OCI-LY7 (cell line): ENCODE measurements around the gene CELF2. TPM values are rescaled to one million over a fixed set of nuclear protein-coding genes. Genes with fewer than 3 reads are reported as not detected.

ENCODE experiments used
- BruUV-seq: library from RNA; stranded (reverse); fragments of 400-500 nt; replicated peaks from 2 replicates; lab custom pipeline; 2021; lab: Mats Ljungman, UMichigan
- CTCF ChIA-PET: fragments of 300-600 bp; sonication (Branson Sonifier 250); formaldehyde crosslinking; loops from one replicate; lab custom pipeline; 2022; ENCODE audit warnings: antibody characterized with exemption; ENCODE audit not compliant: unreplicated experiment; lab: Charles Lee
- POLR2A ChIA-PET: fragments of 300-600 bp; sonication (Branson Sonifier 250); formaldehyde crosslinking; loops from one replicate; lab custom pipeline; 2022; ENCODE audit warnings: antibody characterized with exemption; lab: Charles Lee
- DNase-seq: peaks from one replicate; pipeline ENCODE4 v3.0.0-alpha.2; 2015; ENCODE audit warnings: low spot score
- H2AFZ ChIP-seq: fragments of 200-600 bp; sonication (generic), shearing (Covaris generic); 2 replicates; pipeline ENCODE4 v1.6.1; 2014; ENCODE audit warnings: mild to moderate bottlenecking, antibody characterized with exemption, low read length, moderate library complexity
- H3K27ac ChIP-seq: fragments of 200-600 bp; sonication (generic); 2 replicates; pipeline ENCODE4 v1.5.1; 2014; ENCODE audit warnings: mixed run types, low read depth, mild to moderate bottlenecking, moderate library complexity, low read length, inconsistent platforms; ENCODE audit not compliant: poor library complexity, severe bottlenecking
- H3K36me3 ChIP-seq: fragments of 200-600 bp; sonication (generic); 2 replicates; pipeline ENCODE4 v1.6.1; 2014; ENCODE audit warnings: mild to moderate bottlenecking, antibody characterized with exemption, low read length, moderate library complexity, mixed read lengths; ENCODE audit not compliant: insufficient read depth
- H3K4me1 ChIP-seq: fragments of 200-600 bp; sonication (generic); 2 replicates; pipeline ENCODE4 v1.5.1; 2014; ENCODE audit warnings: mild to moderate bottlenecking, low read length; ENCODE audit not compliant: insufficient read depth, poor library complexity, severe bottlenecking
- H3K4me2 ChIP-seq: fragments of 200-600 bp; sonication (generic); 2 replicates; pipeline ENCODE4 v1.6.1; 2014; ENCODE audit warnings: mild to moderate bottlenecking, low read length
- H3K4me3 ChIP-seq: fragments of 200-600 bp; sonication (generic); 2 replicates; pipeline ENCODE4 v1.5.1; 2014; ENCODE audit warnings: mild to moderate bottlenecking, low read depth, low read length; ENCODE audit not compliant: poor library complexity, severe bottlenecking
- H3K79me2 ChIP-seq: fragments of 200-600 bp; sonication (generic); 2 replicates; pipeline ENCODE4 v1.6.1; 2016; ENCODE audit warnings: low read depth, mild to moderate bottlenecking, low read length, moderate library complexity, mixed read lengths; ENCODE audit not compliant: insufficient read depth
- H3K9me2 ChIP-seq: fragments of 200-600 bp; sonication (generic); 2 replicates; pipeline ENCODE4 v1.6.1; 2016; ENCODE audit warnings: mild to moderate bottlenecking, low read length, mixed read lengths; ENCODE audit not compliant: insufficient read depth
- H3K9me3 ChIP-seq: fragments of 200-600 bp; sonication (generic); 2 replicates; pipeline ENCODE4 v1.6.1; 2014; ENCODE audit warnings: mild to moderate bottlenecking, mixed run types, low read length, mixed read lengths
- H4K20me1 ChIP-seq: fragments of 200-600 bp; sonication (generic); 2 replicates; pipeline ENCODE4 v1.6.1; 2014; ENCODE audit warnings: mild to moderate bottlenecking, antibody characterized with exemption, low read length, moderate library complexity, mixed read lengths; ENCODE audit not compliant: insufficient read depth
- EZH2phosphoT487 ChIP-seq: fragments of 200-600 bp; sonication (generic); IDR thresholded peaks from 2 replicates; pipeline ENCODE4 v1.6.1; 2018; ENCODE audit warnings: low read depth, borderline replicate concordance, mild to moderate bottlenecking, mixed run types, antibody characterized with exemption, low read length, moderate library complexity, mixed read lengths
- intact Hi-C: fragments of 100-400 bp; cut with micrococcal nuclease; formaldehyde crosslinking; loops from one replicate; pipeline ENCODE4 v1.10.0; 2022; ENCODE audit not compliant: unreplicated experiment
- total RNA-seq, 2 experiments: library from RNA; depleted of rRNA in 1 of 2; stranded (reverse); fragments of >200 nt in 1 of 2; shearing (Covaris generic) in 1 of 2; gene quantifications; 2 replicates each; pipeline ENCODE4 v1.2.3, GENCODE V29; 2014 to 2022
- TF ChIP-seq, protein P1 (sequence below): fragments of 200-600 bp; sonication (generic); conservative IDR thresholded peaks from 2 replicates; pipeline ENCODE4 v1.5.1; 2014; ENCODE audit warnings: mild to moderate bottlenecking, antibody characterized with exemption, low read length, moderate library complexity, mixed read lengths

CELF2 gene
- total RNA-seq, 2 experiments from 2014 or later, result 5.4 to 19.1 TPM

- Histone ChIP-seq H3K4me1 (peaks cover 53% of the 10 kb centered on the region), H3K4me3 (peak overlapping the region; percentile 9), H3K4me2 (peak overlapping the region; percentile 50), H3K79me2 (no peaks in the 10 kb centered on the region), H2AFZ (peak overlapping the region; percentile 16; the same call in 1 of the 2 replicates), H3K36me3 (no peaks in the 10 kb centered on the region), H3K9me3 (peaks cover under 1% of the 10 kb centered on the region; the same call in 1 of the 2 replicates), H3K9me2 (no peaks in the 10 kb centered on the region), H3K27ac (no peak overlapping the region), H4K20me1 (no peaks in the 10 kb centered on the region)
- DNase-seq, result peak; percentile 37
- ChIA-PET POLR2A (interaction anchor here (0.7 to 2.5 kb wide), 5 partner anchors 9 to 958 kb away, joined by 3 to 13 read pairs (median 3); no protein-coding TSS in a partner anchor), CTCF (interaction anchor here (0.7 kb wide), 1 partner anchor 63 kb away, joined by 3 read pairs; no protein-coding TSS in a partner anchor)
- BruUV-seq, result no TSS peak
- intact Hi-C loops, result loop anchor here (2.0 kb wide), 1 partner anchor 63 kb away; no protein-coding TSS in a partner anchor
- TF ChIP-seq EZH2phosphoT487, result no peak
- TF ChIP-seq, protein P1, sequence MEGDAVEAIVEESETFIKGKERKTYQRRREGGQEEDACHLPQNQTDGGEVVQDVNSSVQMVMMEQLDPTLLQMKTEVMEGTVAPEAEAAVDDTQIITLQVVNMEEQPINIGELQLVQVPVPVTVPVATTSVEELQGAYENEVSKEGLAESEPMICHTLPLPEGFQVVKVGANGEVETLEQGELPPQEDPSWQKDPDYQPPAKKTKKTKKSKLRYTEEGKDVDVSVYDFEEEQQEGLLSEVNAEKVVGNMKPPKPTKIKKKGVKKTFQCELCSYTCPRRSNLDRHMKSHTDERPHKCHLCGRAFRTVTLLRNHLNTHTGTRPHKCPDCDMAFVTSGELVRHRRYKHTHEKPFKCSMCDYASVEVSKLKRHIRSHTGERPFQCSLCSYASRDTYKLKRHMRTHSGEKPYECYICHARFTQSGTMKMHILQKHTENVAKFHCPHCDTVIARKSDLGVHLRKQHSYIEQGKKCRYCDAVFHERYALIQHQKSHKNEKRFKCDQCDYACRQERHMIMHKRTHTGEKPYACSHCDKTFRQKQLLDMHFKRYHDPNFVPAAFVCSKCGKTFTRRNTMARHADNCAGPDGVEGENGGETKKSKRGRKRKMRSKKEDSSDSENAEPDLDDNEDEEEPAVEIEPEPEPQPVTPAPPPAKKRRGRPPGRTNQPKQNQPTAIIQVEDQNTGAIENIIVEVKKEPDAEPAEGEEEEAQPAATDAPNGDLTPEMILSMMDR, result no peak
Observed at GRCh38 chr10:11179516-11180105, 161.9 kb downstream of the CELF2 start.

- TF ChIP-seq, protein P1, result no peak
- no peak for TF ChIP-seq EZH2phosphoT487
- CTCF ChIA-PET, result no interaction called here
- Histone ChIP-seq H3K27ac (no peak overlapping the region), H3K9me3 (peaks cover 7% of the 10 kb centered on the region; the same call in 1 of the 2 replicates), H3K4me3 (no peak overlapping the region), H3K9me2 (no peaks in the 10 kb centered on the region), H3K4me1 (peaks cover 53% of the 10 kb centered on the region), H3K4me2 (peak overlapping the region; percentile 50; the same call in 1 of the 2 replicates), H4K20me1 (no peaks in the 10 kb centered on the region), H3K79me2 (no peaks in the 10 kb centered on the region), H2AFZ (peak overlapping the region; percentile 16; the same call in 1 of the 2 replicates), H3K36me3 (no peaks in the 10 kb centered on the region)
- DNase-seq, result no peak
- POLR2A ChIA-PET, result interaction anchor here (1.0 to 2.5 kb wide), 4 partner anchors 9 to 22 kb away, joined by 3 to 13 read pairs (median 3); no protein-coding TSS in a partner anchor
- BruUV-seq, result no TSS peak
- intact Hi-C loops, result no loop called here
Observed at GRCh38 chr10:11180228-11180627, 162.6 kb downstream of the CELF2 start.

GRCh38 chr10:11181978-11182377, 164.3 kb downstream of the CELF2 start:
- Histone ChIP-seq H3K9me2 (no peaks in the 10 kb centered on the region), H3K4me1 (peaks cover 37% of the 10 kb centered on the region), H4K20me1 (no peaks in the 10 kb centered on the region), H3K4me2 (no peak overlapping the region), H3K9me3 (peaks cover 7% of the 10 kb centered on the region; the same call in 1 of the 2 replicates), H3K27ac (no peak overlapping the region), H3K4me3 (no peak overlapping the region), H3K79me2 (no peaks in the 10 kb centered on the region), H2AFZ (no peak overlapping the region), H3K36me3 (no peaks in the 10 kb centered on the region)
- POLR2A ChIA-PET, result interaction anchor here (0.6 to 1.4 kb wide), 2 partner anchors 13 to 16 kb away, joined by 4 to 5 read pairs; no protein-coding TSS in a partner anchor
- no peak for DNase-seq
- intact Hi-C loops, result no loop called here
- TF ChIP-seq, protein P1, result no peak
- TF ChIP-seq EZH2phosphoT487, result no peak
- BruUV-seq, result no TSS peak
- CTCF ChIA-PET, result no interaction called here
